Measurements from ENCODE around the gene DYNC2I2. TPM values are rescaled to one million over a fixed set of nuclear protein-coding genes. Genes with fewer than 3 reads are reported as not detected.

The DYNC2I2 gene
- total and polyA plus RNA-seq, 3 donors from 2014 or later: 78.4 to 102 (median 96.7) TPM

GRCh38 chr9:128631636-128632035 is 25.0 kb downstream of the DYNC2I2 start:
- Histone ChIP-seq H3K27ac (no peak overlapping the region), H3K27me3 (no peaks in the 10 kb centered on the region), H3K9me3 (no peaks in the 10 kb centered on the region), H3K4me3 (no peak overlapping the region), H3K36me3 (ENCODE audit: low read depth, missing control alignments) (no peaks in the 10 kb centered on the region), H3K4me1 (peaks cover 20% of the 10 kb centered on the region)
- TF ChIP-seq POLR2A (IDR thresholded peaks at IDR 0.05) (no peak), CTCF (IDR thresholded peaks at IDR 0.05) (no peak)
- intact Hi-C loops (cut with DNase I; ENCODE audit: low total_unique reads): no loop called here
- WGBS, 2 donors: 95% methylated on average over 9 of the region's 9 CpGs
- no peak for DNase-seq

- no peak overlapping the region for H3K4me3 ChIP-seq
- H3K27me3 ChIP-seq: no peaks in the 10 kb centered on the region
- H3K4me1 ChIP-seq: peaks cover 21% of the 10 kb centered on the region
- H3K27ac ChIP-seq: no peak overlapping the region
- 66 to 68% methylated on average over 7 to 9 of the region's 9 CpGs for WGBS, 2 donors
- intact Hi-C loops (cut with DNase I; ENCODE audit: low total_unique reads): no loop called here
- TF ChIP-seq POLR2A (IDR thresholded peaks at IDR 0.05) (no peak), CTCF (IDR thresholded peaks at IDR 0.05) (no peak)
- no peaks in the 10 kb centered on the region for H3K36me3 ChIP-seq (ENCODE audit: low read depth, missing control alignments)
- no peaks in the 10 kb centered on the region for H3K9me3 ChIP-seq
- DNase-seq: no peak
Observed at GRCh38 chr9:128629852-128630545, 26.6 kb downstream of the DYNC2I2 start.

- 84 to 90% methylated on average over 9 to 10 of the region's 10 CpGs for WGBS, 2 donors
- no peaks in the 10 kb centered on the region for H3K36me3 ChIP-seq (ENCODE audit: low read depth, missing control alignments)
- no peak overlapping the region for H3K4me3 ChIP-seq
- TF ChIP-seq POLR2A (IDR thresholded peaks at IDR 0.05): no peak
- no peak for TF ChIP-seq CTCF (IDR thresholded peaks at IDR 0.05)
- H3K27ac ChIP-seq: no peak overlapping the region
- no peak for DNase-seq
- no peaks in the 10 kb centered on the region for H3K27me3 ChIP-seq
- intact Hi-C loops (cut with DNase I; ENCODE audit: low total_unique reads): no loop called here
- peaks cover 19% of the 10 kb centered on the region for H3K4me1 ChIP-seq
- H3K9me3 ChIP-seq: no peaks in the 10 kb centered on the region
Observed at GRCh38 chr9:128629136-128629535, 27.5 kb downstream of the DYNC2I2 start.

- DNase-seq: peak; percentile 63
- Histone ChIP-seq H3K4me3 (no peak overlapping the region), H3K36me3 (ENCODE audit: low read depth, missing control alignments) (no peaks in the 10 kb centered on the region), H3K27me3 (no peaks in the 10 kb centered on the region), H3K9me3 (no peaks in the 10 kb centered on the region), H3K27ac (peak overlapping the region in 1 of 2 donors; percentile 40), H3K4me1 (peaks cover 19% of the 10 kb centered on the region)
- TF ChIP-seq CTCF (IDR thresholded peaks at IDR 0.05) (no peak), POLR2A (IDR thresholded peaks at IDR 0.05) (no peak)
- 64 to 73% methylated on average over 8 to 17 of the region's 17 CpGs for WGBS, 2 donors
- intact Hi-C loops (cut with DNase I; ENCODE audit: low total_unique reads): no loop called here
Observed at GRCh38 chr9:128628471-128629048, 28.1 kb downstream of the DYNC2I2 start.

GRCh38 chr9:128627906-128628305 is 28.7 kb downstream of the DYNC2I2 start:
- intact Hi-C loops (cut with DNase I; ENCODE audit: low total_unique reads): no loop called here
- Histone ChIP-seq H3K9me3 (no peaks in the 10 kb centered on the region), H3K27ac (peak overlapping the region in 1 of 2 donors; percentile 40), H3K4me3 (no peak overlapping the region), H3K36me3 (ENCODE audit: low read depth, missing control alignments) (no peaks in the 10 kb centered on the region), H3K27me3 (no peaks in the 10 kb centered on the region), H3K4me1 (peaks cover 19% of the 10 kb centered on the region)
- 84 to 85% methylated on average over 12 to 13 of the region's 13 CpGs for WGBS, 2 donors
- DNase-seq: no peak
- no peak for TF ChIP-seq CTCF (IDR thresholded peaks at IDR 0.05)
- no peak for TF ChIP-seq POLR2A (IDR thresholded peaks at IDR 0.05)

Measured in testis (tissue), 3 donors.